A549 (cell line): ENCODE data around the gene UROC1. TPM values are rescaled to one million over a fixed set of nuclear protein-coding genes. Genes with fewer than 3 reads are reported as not detected.

Experiments
- ATAC-seq, 2 experiments: fragments of 200-7000 bp in 1 of 2; fragments of >200 bp in 1 of 2; cut with Nextera tagmentation in 1 of 2; cut with Tn5 transposase in 1 of 2; 3 replicates each; pipeline versions ENCODE4 v1.8.0 to v1.9.1; 2018 to 2020; ENCODE audit warnings: mild to moderate bottlenecking in 1 of 2, moderate library complexity in 1 of 2
- CTCF ChIA-PET: fragments of 300-600 bp; sonication (Branson Sonifier 250); formaldehyde crosslinking; extraction: SDS; loops from one replicate; lab custom pipeline; 2021; ENCODE audit warnings: antibody characterized with exemption, inconsistent platforms; lab: Yijun Ruan, JAX
- POLR2A ChIA-PET: fragments of 350-600 bp; formaldehyde crosslinking; extraction: SDS; loops from one replicate; lab custom pipeline; 2021; ENCODE audit warnings: antibody characterized with exemption, inconsistent platforms; lab: Yijun Ruan, JAX
- DNase-seq, 2 experiments: peaks; one replicate each; pipeline versions ENCODE4 v3.0.0 to v3.0.0-alpha.2; 2011 to 2016; ENCODE audit warnings: low read depth in 1 of 2, low spot score in 1 of 2
- FAIRE-seq: peaks from 2 replicates; lab custom pipeline; 2011; peaks lifted over from hg19 to GRCh38; lab: Jason Lieb, UNC
- H3K27ac ChIP-seq, 2 experiments: fragments of >200 bp; sonication (Bioruptor Twin); formaldehyde crosslinking; 3 replicates each; pipeline ENCODE4 v1.5.1; 2016 to 2017
- H3K4me1 ChIP-seq: fragments of >200 bp; sonication (Bioruptor Twin); formaldehyde crosslinking; 3 replicates; pipeline ENCODE4 v1.6.1; 2016
- H3K4me2 ChIP-seq: fragments of >200 bp; sonication (Bioruptor Twin); formaldehyde crosslinking; 3 replicates; pipeline ENCODE4 v1.6.1; 2016
- H3K4me3 ChIP-seq: fragments of >200 bp; sonication (Bioruptor Twin); formaldehyde crosslinking; 3 replicates; pipeline ENCODE4 v1.5.1; 2016
- H3K9me3 ChIP-seq: fragments of >200 bp; sonication (Bioruptor Twin); formaldehyde crosslinking; 3 replicates; pipeline ENCODE4 v1.6.1; 2016
- CBX2 ChIP-seq: fragments of 200-600 bp; sonication (generic); IDR thresholded peaks from 2 replicates; pipeline ENCODE4 v1.6.1; 2016; ENCODE audit warnings: low read depth, mild to moderate bottlenecking, borderline replicate concordance
- EHMT2 ChIP-seq: fragments of 200-600 bp; sonication (generic); IDR thresholded peaks from 2 replicates; pipeline ENCODE4 v1.6.1; 2016; ENCODE audit warnings: antibody characterized with exemption, low read depth, mild to moderate bottlenecking, moderate library complexity
- EP300 ChIP-seq, 2 experiments: fragments of >200 bp; sonication (Bioruptor Twin); formaldehyde crosslinking; IDR thresholded peaks; 2 replicates in 1 of 2; 3 replicates in 1 of 2; pipeline ENCODE4 v1.6.1; 2016 to 2017
- HEYL ChIP-seq: fragments of 250-450 bp; sonication (Bioruptor Pico); IDR thresholded peaks from 2 replicates; pipeline ENCODE4 v1.8.0; 2021; ENCODE audit warnings: mild to moderate bottlenecking, moderate library complexity
- HOXA7 ChIP-seq: fragments of 250-450 bp; sonication (Bioruptor Pico); IDR thresholded peaks from 2 replicates; pipeline ENCODE4 v1.5.0; 2020; ENCODE audit warnings: mild to moderate bottlenecking, moderate library complexity
- JUN ChIP-seq, 2 experiments: fragments of >200 bp; sonication (Bioruptor Twin); formaldehyde crosslinking; IDR thresholded peaks; 2 replicates in 1 of 2; 3 replicates in 1 of 2; pipeline ENCODE4 v1.6.1; 2016 to 2017
- KDM1A ChIP-seq: fragments of 200-600 bp; sonication (generic); IDR thresholded peaks from 2 replicates; pipeline ENCODE4 v1.6.1; 2016; ENCODE audit warnings: low read depth, mild to moderate bottlenecking
- PHF8 ChIP-seq: fragments of 200-600 bp; sonication (generic); IDR thresholded peaks from 2 replicates; pipeline ENCODE4 v1.6.1; 2016; ENCODE audit warnings: low read depth, mild to moderate bottlenecking, antibody characterized with exemption, moderate library complexity, borderline replicate concordance
- POLR2AphosphoS2 ChIP-seq: conservative IDR thresholded peaks from 2 replicates; pipeline ENCODE4 v1.6.1; 2012; ENCODE audit warnings: low read length, improper control_type of control experiment, inconsistent platforms
- RAD21 ChIP-seq, 2 experiments: fragments of >200 bp in 1 of 2; sonication (Bioruptor Twin) in 1 of 2; formaldehyde crosslinking in 1 of 2; IDR thresholded peaks in 1 of 2; conservative IDR thresholded peaks in 1 of 2; 2 replicates in 1 of 2; 3 replicates in 1 of 2; pipeline ENCODE4 v1.6.1; 2012 to 2018; ENCODE audit warnings: inconsistent platforms in 1 of 2
- RARB ChIP-seq: fragments of 250-450 bp; sonication (Bioruptor Pico); IDR thresholded peaks from 2 replicates; pipeline ENCODE4 v1.8.0; 2021; ENCODE audit warnings: mild to moderate bottlenecking, moderate library complexity
- TFCP2L1 ChIP-seq: fragments of 250-450 bp; sonication (Bioruptor Pico); IDR thresholded peaks from 2 replicates; pipeline ENCODE4 v1.5.0; 2021; ENCODE audit warnings: mild to moderate bottlenecking
- TP53 ChIP-seq: fragments of 250-450 bp; sonication (Bioruptor Pico); IDR thresholded peaks from 2 replicates; pipeline ENCODE4 v1.5.0; 2021; ENCODE audit warnings: mild to moderate bottlenecking, moderate library complexity
- ZC3H11A ChIP-seq: fragments of 450-650 bp; IDR thresholded peaks from 2 replicates; pipeline ENCODE4 v1.6.1; 2014; ENCODE audit warnings: antibody characterized with exemption, mild to moderate bottlenecking
- WGBS: methylation state at CpG from one replicate; pipeline ENCODE4 v1.1.6; 2017; ENCODE audit errors: missing lambda C conversion rate; 5-methylcytosine and 5-hydroxymethylcytosine counted together
- polyA plus RNA-seq, 4 experiments: library from polyadenylated mRNA; depleted of rRNA in 3 of 4; stranded (reverse); fragments of >200 nt; fragmentation: RNase III in 1 of 4; extraction: RNeasy Plus Mini Kit Qiagen cat#74134 plus additional on column Dnase treatment in 1 of 4; gene quantifications; 2 replicates in 3 of 4; 3 replicates in 1 of 4; pipeline ENCODE4 v1.2.3, GENCODE V29; 2011 to 2017
- TF ChIP-seq, protein P1 (sequence below): fragments of >200 bp; sonication (Bioruptor Twin); formaldehyde crosslinking; IDR thresholded peaks from 3 replicates; pipeline ENCODE4 v1.5.1; 2016
- TF ChIP-seq, protein P2 (sequence below): fragments of 250-450 bp; sonication (Bioruptor Pico); IDR thresholded peaks from 2 replicates; pipeline ENCODE4 v1.5.0; 2021; ENCODE audit warnings: mild to moderate bottlenecking, moderate library complexity, borderline replicate concordance
- TF ChIP-seq, protein P3 (sequence below): fragments of 150-350 bp; IDR thresholded peaks from 2 replicates; pipeline ENCODE4 v1.6.1; 2014; ENCODE audit warnings: low read depth, mild to moderate bottlenecking, low read length
- TF ChIP-seq, protein P4 (sequence below): fragments of 250-450 bp; sonication (Bioruptor Pico); IDR thresholded peaks from 2 replicates; pipeline ENCODE4 v1.5.0; 2020; ENCODE audit warnings: low read depth, mild to moderate bottlenecking, moderate library complexity

UROC1 gene
- polyA plus RNA-seq, 2 of the 4 experiments (the other 2 are of a cell fraction) = not detected

DNA sequence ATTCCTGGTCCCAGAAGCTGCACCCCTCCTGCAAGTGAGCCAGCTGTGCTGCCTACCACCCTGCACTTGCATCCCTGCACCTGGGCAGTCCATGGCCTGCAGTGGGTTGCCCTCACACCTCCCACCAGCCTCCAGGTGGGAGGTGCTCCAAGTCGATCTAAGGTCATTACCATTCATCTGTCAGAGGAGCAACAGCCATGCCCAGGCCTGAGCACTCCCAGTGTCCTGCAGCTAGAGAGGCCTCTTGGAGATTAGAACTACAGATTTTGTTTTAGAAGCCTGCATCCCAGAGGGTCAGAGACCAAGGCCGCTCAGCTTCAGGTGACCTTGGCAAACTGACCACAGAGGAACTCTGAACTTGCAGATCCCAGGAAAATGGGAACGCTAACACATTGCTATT, 32.9 kb downstream of the UROC1 start:
- Histone ChIP-seq H3K27ac (no peak overlapping the region), H3K4me3 (no peak overlapping the region), H3K4me1 (no peaks in the 10 kb centered on the region)
- DNase-seq = no peak
- no peak for ATAC-seq
- no peak for FAIRE-seq
- POLR2A ChIA-PET = no interaction called here
- 84% methylated on average over 2 of the region's 3 CpGs for WGBS
- CTCF ChIA-PET = interaction anchor here (0.8 kb wide), 1 partner anchor 1059 kb away, joined by 3 read pairs; no protein-coding TSS in a partner anchor
- TF ChIP-seq, protein P1, sequence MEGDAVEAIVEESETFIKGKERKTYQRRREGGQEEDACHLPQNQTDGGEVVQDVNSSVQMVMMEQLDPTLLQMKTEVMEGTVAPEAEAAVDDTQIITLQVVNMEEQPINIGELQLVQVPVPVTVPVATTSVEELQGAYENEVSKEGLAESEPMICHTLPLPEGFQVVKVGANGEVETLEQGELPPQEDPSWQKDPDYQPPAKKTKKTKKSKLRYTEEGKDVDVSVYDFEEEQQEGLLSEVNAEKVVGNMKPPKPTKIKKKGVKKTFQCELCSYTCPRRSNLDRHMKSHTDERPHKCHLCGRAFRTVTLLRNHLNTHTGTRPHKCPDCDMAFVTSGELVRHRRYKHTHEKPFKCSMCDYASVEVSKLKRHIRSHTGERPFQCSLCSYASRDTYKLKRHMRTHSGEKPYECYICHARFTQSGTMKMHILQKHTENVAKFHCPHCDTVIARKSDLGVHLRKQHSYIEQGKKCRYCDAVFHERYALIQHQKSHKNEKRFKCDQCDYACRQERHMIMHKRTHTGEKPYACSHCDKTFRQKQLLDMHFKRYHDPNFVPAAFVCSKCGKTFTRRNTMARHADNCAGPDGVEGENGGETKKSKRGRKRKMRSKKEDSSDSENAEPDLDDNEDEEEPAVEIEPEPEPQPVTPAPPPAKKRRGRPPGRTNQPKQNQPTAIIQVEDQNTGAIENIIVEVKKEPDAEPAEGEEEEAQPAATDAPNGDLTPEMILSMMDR = no peak
- TF ChIP-seq, protein P2, sequence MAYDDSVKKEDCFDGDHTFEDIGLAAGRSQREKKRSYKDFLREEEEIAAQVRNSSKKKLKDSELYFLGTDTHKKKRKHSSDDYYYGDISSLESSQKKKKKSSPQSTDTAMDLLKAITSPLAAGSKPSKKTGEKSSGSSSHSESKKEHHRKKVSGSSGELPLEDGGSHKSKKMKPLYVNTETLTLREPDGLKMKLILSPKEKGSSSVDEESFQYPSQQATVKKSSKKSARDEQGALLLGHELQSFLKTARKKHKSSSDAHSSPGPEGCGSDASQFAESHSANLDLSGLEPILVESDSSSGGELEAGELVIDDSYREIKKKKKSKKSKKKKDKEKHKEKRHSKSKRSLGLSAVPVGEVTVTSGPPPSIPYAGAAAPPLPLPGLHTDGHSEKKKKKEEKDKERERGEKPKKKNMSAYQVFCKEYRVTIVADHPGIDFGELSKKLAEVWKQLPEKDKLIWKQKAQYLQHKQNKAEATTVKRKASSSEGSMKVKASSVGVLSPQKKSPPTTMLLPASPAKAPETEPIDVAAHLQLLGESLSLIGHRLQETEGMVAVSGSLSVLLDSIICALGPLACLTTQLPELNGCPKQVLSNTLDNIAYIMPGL (CRISPR knock-in tag) = no peak
- TF ChIP-seq PHF8 (no peak), EP300 (IDR thresholded peaks at IDR 0.05) (no peak), RARB (no peak), TFCP2L1 (no peak), RAD21 (conservative IDR thresholded peaks at IDR 0.05 in 1 of 2, IDR thresholded peaks at IDR 0.05 in 1 of 2) (no peak), TP53 (CRISPR knock-in tag) (no peak), HOXA7 (CRISPR knock-in tag) (no peak), POLR2AphosphoS2 (no peak), KDM1A (no peak), JUN (IDR thresholded peaks at IDR 0.05) (no peak)
- TF ChIP-seq, all 56 proteins: peak for 0
- Histone ChIP-seq H3K4me2 (no peak overlapping the region), H3K9me3 (no peaks in the 10 kb centered on the region)

DNA sequence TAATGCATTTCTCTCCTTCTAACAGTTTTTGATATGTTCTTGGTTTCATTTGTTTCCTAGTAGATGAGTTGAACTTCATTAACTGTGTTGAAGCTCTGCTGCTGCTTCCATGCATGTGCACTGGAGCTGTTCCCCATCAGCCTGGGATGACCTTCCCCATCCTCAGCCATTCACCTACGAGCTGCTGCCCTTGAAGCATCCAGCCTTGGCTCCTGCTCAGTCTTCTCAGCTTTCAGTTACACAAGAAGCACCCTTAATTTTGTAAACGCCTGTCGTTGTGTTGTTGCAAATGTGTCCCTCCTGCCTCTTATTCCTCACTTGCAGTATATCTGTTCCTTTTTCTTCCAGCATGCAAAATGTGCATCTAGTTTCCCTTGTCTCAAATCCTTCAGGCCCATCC, 33.4 kb downstream of the UROC1 start:
- no peak overlapping the region for H3K4me2 ChIP-seq
- no peak for FAIRE-seq
- DNase-seq = no peak
- ATAC-seq = no peak
- 65% methylated on average over 3 of the region's 3 CpGs for WGBS
- H3K4me3 ChIP-seq = no peak overlapping the region
- no peaks in the 10 kb centered on the region for H3K4me1 ChIP-seq
- no peaks in the 10 kb centered on the region for H3K9me3 ChIP-seq
- POLR2A ChIA-PET = no interaction called here
- CTCF ChIA-PET = interaction anchor here (0.8 kb wide), 1 partner anchor 1060 kb away, joined by 3 read pairs; no protein-coding TSS in a partner anchor
- TF ChIP-seq CBX2 = no peak
- TF ChIP-seq TP53 (CRISPR knock-in tag) = no peak
- no peak for TF ChIP-seq PHF8
- TF ChIP-seq EHMT2 = no peak
- TF ChIP-seq ZC3H11A = no peak
- TF ChIP-seq JUN (IDR thresholded peaks at IDR 0.05) = no peak
- TF ChIP-seq HEYL = no peak
- TF ChIP-seq, protein P3, sequence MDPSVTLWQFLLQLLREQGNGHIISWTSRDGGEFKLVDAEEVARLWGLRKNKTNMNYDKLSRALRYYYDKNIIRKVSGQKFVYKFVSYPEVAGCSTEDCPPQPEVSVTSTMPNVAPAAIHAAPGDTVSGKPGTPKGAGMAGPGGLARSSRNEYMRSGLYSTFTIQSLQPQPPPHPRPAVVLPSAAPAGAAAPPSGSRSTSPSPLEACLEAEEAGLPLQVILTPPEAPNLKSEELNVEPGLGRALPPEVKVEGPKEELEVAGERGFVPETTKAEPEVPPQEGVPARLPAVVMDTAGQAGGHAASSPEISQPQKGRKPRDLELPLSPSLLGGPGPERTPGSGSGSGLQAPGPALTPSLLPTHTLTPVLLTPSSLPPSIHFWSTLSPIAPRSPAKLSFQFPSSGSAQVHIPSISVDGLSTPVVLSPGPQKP = no peak
- TF ChIP-seq, protein P4, sequence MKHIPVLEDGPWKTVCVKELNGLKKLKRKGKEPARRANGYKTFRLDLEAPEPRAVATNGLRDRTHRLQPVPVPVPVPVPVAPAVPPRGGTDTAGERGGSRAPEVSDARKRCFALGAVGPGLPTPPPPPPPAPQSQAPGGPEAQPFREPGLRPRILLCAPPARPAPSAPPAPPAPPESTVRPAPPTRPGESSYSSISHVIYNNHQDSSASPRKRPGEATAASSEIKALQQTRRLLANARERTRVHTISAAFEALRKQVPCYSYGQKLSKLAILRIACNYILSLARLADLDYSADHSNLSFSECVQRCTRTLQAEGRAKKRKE (CRISPR knock-in tag) = no peak
- H3K27ac ChIP-seq = no peak overlapping the region
